Stimulated activated naive CD8-positive, alpha-beta T cell treated with anti-CD3 and anti-CD28 coated beads, Interleukin-15, Interleukin-2, amounts not matched to agents 100 U/mL and 50 U/mL, for 24 hours (primary cell): ENCODE data around the gene CLCN6.

Experiments used
- ATAC-seq: fragments of 150-1000 bp; cut with Tn5 transposase; one replicate; pipeline ENCODE4 v1.10.0; 2021
- DNase-seq: peaks from one replicate; pipeline ENCODE4 v3.0.0; 2021

The CLCN6 gene

GRCh38 chr1:11828511-11828910, 22.5 kb downstream of the CLCN6 start:
- ATAC-seq (no peak), DNase-seq (no peak)

- ATAC-seq (no peak), DNase-seq (no peak)
These were observed 26.1 kb downstream of the CLCN6 start for GRCh38 chr1:11831945-11832725.

- DNase-seq, result no peak
- ATAC-seq, result no peak
These were observed 27.5 kb downstream of the CLCN6 start for GRCh38 chr1:11833497-11833896.

DNA sequence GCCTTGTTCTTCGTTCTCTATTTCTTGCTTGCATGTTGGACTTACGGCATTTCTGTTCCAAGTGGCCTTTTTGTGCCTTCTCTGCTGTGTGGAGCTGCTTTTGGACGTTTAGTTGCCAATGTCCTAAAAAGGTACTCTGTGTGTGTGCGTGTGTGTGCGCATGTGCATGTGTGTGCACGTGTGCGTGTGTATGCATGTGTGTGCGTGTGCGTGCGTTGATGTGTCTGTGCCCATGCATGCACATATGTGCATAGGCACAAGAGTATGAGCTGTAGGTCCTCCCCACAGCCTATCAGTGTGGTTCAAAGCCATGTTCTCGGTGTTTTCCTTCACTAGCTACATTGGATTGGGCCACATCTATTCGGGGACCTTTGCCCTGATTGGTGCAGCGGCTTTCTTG, 27.9 kb downstream of the CLCN6 start:
- ATAC-seq (no peak), DNase-seq (no peak)

DNA sequence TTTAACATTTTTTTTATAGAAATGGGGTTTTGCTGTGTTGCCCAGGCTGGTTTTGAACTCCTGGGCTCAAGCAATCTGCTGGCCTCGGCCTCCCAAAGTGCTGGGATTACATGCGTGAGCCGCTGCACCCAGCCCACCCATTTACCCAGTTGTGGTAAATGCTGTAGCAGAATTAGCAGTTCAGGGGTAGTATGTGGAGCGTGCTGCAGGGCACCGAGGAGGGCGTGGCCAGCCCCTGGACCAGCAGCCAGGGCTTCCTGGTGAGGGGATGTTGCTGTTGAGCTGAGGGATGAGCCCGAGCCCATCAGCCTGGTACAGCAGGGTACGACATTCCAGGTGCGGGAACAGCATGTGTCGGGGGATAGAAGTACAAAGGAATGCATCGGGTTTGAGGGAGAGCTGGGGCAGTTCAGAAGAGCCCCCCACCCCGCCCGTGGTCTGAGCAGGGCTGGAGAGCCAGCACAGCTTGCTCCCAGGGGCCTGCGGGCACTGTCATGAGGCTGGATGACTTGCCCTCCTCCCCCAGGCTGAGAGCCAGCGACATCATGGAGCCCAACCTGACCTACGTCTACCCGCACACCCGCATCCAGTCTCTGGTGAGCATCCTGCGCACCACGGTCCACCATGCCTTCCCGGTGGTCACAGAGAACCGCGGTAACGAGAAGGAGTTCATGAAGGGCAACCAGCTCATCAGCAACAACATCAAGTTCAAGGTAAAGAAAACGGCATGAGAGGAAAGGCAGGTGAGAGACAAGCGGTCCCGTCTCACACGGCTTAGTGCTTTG, 29.6 kb downstream of the CLCN6 start:
- ATAC-seq, result no peak
- DNase-seq, result no peak

- ATAC-seq, result no peak
These were observed 31.2 kb downstream of the CLCN6 start for GRCh38 chr1:11836955-11837766.

GRCh38 chr1:11837767-11838348, 31.9 kb downstream of the CLCN6 start:
- DNase-seq (no peak), ATAC-seq (no peak)

More at GRCh38 chr1:11836955-11837766, 31.2 kb downstream of the CLCN6 start:
- no peak for DNase-seq

DNA sequence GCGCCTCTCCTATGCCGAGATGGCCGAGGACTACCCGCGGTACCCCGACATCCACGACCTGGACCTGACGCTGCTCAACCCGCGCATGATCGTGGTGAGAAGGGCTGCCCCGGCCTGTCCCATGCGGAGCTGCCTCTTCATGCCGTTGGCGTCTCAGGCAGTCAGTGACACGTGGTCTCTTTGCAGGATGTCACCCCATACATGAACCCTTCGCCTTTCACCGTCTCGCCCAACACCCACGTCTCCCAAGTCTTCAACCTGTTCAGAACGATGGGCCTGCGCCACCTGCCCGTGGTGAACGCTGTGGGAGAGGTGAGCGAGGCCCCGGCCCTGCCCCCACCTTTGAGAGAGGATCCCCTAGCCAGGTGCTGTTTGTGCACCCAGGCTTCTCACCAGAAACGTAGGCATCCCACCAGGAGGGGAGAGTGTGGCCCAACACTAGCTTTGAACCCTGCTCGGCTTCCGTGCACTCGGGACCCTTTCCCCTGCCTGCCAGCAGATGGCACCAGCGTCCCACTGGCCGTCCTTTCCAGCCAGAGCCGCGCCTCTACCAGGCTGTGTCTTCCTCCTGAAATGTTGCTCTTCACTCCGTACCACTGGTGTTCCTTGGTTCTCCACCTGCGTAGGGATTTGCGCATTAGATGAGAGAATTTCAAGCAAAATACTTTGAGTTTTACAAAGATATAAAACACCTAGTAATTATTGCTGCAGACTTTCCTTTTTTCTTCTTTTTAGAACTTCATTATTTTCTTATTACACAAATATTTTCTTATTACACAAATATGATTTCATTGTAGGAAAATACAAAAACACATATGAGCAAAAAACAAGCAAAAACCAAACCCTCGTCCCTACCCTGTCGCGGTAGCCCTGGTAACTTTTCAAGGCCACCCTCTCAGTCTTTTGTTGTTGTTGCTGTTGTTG, 32.6 kb downstream of the CLCN6 start:
- ATAC-seq, result peak; percentile 73
- peak; percentile 79 for DNase-seq

GRCh38 chr1:11839727-11840705, 34.0 kb downstream of the CLCN6 start:
- DNase-seq (no peak), ATAC-seq (no peak)

GRCh38 chr1:11841245-11842153, 35.5 kb downstream of the CLCN6 start:
- no peak for ATAC-seq
- DNase-seq, result no peak

- ATAC-seq, result no peak
- DNase-seq, result no peak
These were observed 36.4 kb downstream of the CLCN6 start for GRCh38 chr1:11842154-11843041.

DNA sequence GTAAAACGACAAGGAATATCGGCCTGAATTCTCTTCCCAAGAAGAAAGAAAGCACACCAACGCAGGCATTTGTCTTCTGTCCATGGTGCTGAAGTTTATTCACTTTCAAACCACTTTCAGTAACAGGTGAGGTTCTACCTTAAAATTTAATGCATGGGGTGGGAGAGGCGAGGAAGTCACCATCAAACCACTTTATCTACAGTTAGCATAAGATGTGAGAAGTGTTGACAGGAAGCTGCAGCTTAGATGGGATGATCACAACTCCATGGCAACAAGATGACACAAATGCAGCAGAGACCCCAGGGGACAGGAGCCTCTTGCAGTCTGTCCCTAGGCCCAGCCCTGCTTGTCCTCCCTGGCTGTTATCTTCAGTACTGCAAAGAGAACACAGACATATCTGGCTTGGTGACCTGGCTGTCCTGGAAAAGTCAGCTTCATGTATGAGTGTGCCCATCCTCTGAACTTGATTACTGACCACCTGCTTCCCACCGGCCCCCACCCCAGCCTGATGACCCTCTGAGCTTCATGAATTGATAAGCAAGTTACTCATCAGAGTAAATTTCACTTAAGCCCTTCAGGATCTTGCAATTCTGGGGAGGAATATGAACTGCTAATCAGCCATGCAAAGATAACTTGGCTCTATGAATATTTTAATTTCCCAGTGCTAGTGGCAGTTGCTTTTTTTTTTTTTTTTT, 39.8 kb downstream of the CLCN6 start:
- DNase-seq (no peak), ATAC-seq (no peak)

DNA sequence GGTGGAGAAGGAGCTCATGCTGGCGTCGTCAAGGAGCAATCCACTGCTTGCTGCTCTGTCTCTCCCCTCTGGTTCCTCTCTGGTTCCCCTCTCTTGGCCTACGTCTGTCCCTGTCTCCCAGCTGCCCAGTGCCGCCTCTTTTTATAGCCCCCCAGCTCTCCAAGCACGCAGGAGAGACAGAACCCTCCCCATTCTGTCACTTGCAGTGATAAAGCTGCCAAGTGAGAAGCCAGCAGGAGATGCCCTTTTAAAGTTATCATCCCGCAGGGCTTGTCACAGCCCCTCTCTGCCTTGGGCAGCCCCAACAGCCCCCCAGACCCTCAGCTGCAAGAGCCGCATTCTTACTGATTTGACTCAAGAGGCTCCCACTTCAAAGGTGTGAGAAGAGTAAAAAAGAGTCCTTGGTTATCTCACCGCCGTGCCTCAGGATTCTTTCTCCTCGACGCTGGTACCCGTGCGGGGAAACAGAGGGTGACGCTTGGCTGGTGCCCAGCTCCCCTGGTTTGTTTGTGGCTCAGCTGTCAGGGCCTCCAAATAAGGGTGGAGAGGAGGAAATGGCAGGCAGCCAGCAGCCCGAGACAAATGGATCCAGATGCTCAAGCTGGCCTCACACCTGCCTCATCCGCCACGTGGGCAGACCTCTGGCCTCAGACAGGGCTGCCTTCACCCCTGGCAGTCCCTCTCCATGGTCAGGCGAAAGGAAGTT, 41.8 kb downstream of the CLCN6 start, which contains the start of gene NPPA:
Gene NPPA (minus strand): TSS at position 117 of the 706 bp plus-strand sequence. CDS start 99 bp downstream, at position 18.
- DNase-seq (no peak), ATAC-seq (no peak)

- ATAC-seq, result no peak
- DNase-seq, result no peak
These were observed 42.3 kb downstream of the CLCN6 start for GRCh38 chr1:11848373-11848700.

DNA sequence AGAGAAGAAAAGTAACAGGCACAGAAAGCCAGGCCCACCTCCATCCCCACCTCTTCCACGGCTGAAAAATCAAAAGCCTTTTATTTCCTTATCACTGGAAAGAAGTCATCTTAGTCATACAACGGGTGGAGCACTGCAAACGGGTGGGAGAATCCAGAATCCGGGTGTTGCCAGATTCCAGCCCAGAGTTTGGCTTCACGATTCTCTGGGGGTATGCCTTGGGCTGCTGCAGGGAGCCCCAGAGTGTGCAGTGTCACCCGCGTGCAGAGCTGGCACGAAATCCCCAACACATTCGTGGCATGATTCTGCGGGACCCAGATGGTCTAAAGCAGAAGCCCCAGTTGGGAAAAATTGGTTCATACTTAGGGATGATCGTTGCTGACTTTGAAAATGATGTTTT, 44.2 kb downstream of the CLCN6 start:
- ATAC-seq (no peak), DNase-seq (no peak)

- ATAC-seq, result no peak
- no peak for DNase-seq
These were observed 45.2 kb downstream of the CLCN6 start for GRCh38 chr1:11851180-11851579.

DNA sequence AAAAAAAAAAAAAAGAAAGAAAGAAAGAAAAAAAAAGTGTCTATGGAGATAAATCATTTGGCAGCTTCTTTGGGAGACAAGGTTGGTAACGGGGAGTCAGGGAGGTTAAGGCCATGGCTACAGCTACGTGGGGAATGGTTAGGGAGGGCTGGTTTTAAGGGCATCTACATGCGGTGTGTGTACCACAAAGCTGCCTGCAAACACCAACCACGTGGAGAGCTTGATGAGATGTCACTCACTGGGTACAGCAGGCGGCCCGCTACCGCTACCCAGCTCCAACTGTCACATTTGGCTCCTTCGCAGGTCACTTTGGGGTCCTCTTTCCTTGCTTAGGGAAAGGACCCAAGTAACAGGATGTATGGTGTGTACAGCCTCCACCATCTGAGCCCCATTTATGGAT, 48.5 kb downstream of the CLCN6 start:
- no peak for ATAC-seq
- DNase-seq, result no peak
